Naive thymus-derived CD4-positive, alpha-beta T cell (primary cell): ENCODE data around the gene BST1. TPM values are rescaled to one million over a fixed set of nuclear protein-coding genes. Genes with fewer than 3 reads are reported as not detected.

Experiments
- ATAC-seq: fragments of 150-1000 bp; cut with Tn5 transposase; 2 replicates; pipeline ENCODE4 v1.10.0; 2021; ENCODE audit warnings: mild to moderate bottlenecking, moderate library complexity
- CTCF ChIA-PET: fragments of 350-600 bp; sonication (Branson Sonifier 250); formaldehyde crosslinking; loops from one replicate; lab custom pipeline; 2021; ENCODE audit warnings: antibody characterized with exemption; lab: Charles Lee
- POLR2A ChIA-PET: fragments of 350-600 bp; sonication (Branson Sonifier 250); formaldehyde crosslinking; loops from one replicate; lab custom pipeline; 2021; ENCODE audit warnings: antibody characterized with exemption, inconsistent platforms; lab: Charles Lee
- DNase-seq, 9 donors: peaks; one replicate each; pipeline versions ENCODE4 v3.0.0 to v3.0.0-alpha.2; 2020 to 2022; ENCODE audit warnings: mixed read lengths in 1 of 9
- H3K27ac ChIP-seq: one replicate; pipeline ENCODE4 v1.7.0; 2013; ENCODE audit warnings: mild to moderate bottlenecking, low read depth, low read length, moderate library complexity
- H3K27me3 ChIP-seq, 2 donors: one replicate each; pipeline ENCODE4 v1.7.0; 2013; ENCODE audit warnings: low read length in 2 of 2, mild to moderate bottlenecking in 2 of 2, moderate library complexity in 2 of 2; ENCODE audit not compliant: control insufficient read depth in 2 of 2, insufficient read depth in 2 of 2
- H3K36me3 ChIP-seq, 3 experiments: 1 replicate in 2 of 3; 2 replicates in 1 of 3; pipeline ENCODE4 v1.7.0; 2013; ENCODE audit warnings: low read length in 3 of 3, mild to moderate bottlenecking in 3 of 3, moderate library complexity in 1 of 3; ENCODE audit not compliant: insufficient read depth in 3 of 3, control insufficient read depth in 2 of 3
- H3K4me1 ChIP-seq, 2 donors: one replicate each; pipeline ENCODE4 v1.7.0; 2013; ENCODE audit warnings: low read length in 2 of 2, mild to moderate bottlenecking in 2 of 2, moderate library complexity in 1 of 2; ENCODE audit not compliant: control insufficient read depth in 2 of 2, insufficient read depth in 2 of 2
- H3K4me3 ChIP-seq: 2 replicates; pipeline ENCODE4 v1.7.0; 2013; ENCODE audit warnings: mild to moderate bottlenecking, low read length
- H3K9me3 ChIP-seq, 3 experiments: 1 replicate in 2 of 3; 2 replicates in 1 of 3; pipeline ENCODE4 v1.7.0; 2013; ENCODE audit warnings: low read length in 3 of 3; ENCODE audit not compliant: control insufficient read depth in 2 of 3
- H3K27ac Mint-ChIP-seq, 9 donors: one replicate each; pipeline ENCODE4 v1.8.0; 2020 to 2022; ENCODE audit warnings: mixed read lengths in 9 of 9, mild to moderate bottlenecking in 8 of 9, moderate library complexity in 5 of 9, inconsistent platforms in 2 of 9
- H3K27me3 Mint-ChIP-seq, 5 donors: one replicate each; pipeline ENCODE4 v1.8.0; 2021 to 2022; ENCODE audit warnings: mixed read lengths in 5 of 5, mild to moderate bottlenecking in 1 of 5
- H3K36me3 Mint-ChIP-seq, 5 donors: one replicate each; pipeline ENCODE4 v1.8.0; 2020 to 2022; ENCODE audit warnings: mixed read lengths in 5 of 5, mild to moderate bottlenecking in 3 of 5, inconsistent platforms in 1 of 5
- H3K4me1 Mint-ChIP-seq, 7 donors: one replicate each; pipeline ENCODE4 v1.8.0; 2020 to 2022; ENCODE audit warnings: mixed read lengths in 7 of 7, mild to moderate bottlenecking in 3 of 7, inconsistent platforms in 1 of 7
- H3K4me3 Mint-ChIP-seq, 10 donors: one replicate each; pipeline ENCODE4 v1.8.0; 2020 to 2022; ENCODE audit warnings: mild to moderate bottlenecking in 10 of 10, mixed read lengths in 10 of 10, moderate library complexity in 6 of 10, inconsistent platforms in 2 of 10
- H3K9me3 Mint-ChIP-seq, 11 donors: one replicate each; pipeline ENCODE4 v1.8.0; 2020 to 2022; ENCODE audit warnings: mixed read lengths in 11 of 11, mild to moderate bottlenecking in 4 of 11, inconsistent platforms in 1 of 11, moderate library complexity in 1 of 11
- intact Hi-C, 2 donors: fragments of 100-400 bp; cut with micrococcal nuclease; formaldehyde crosslinking; loops; one replicate each; pipeline ENCODE4 v1.15.1; 2023
- polyA plus RNA-seq, 2 donors: library from polyadenylated mRNA; unstranded; fragments of 300-500 nt; fragmentation: Illumina TruSeq; gene quantifications; one replicate each; pipeline ENCODE4 v1.2.3, GENCODE V29; 2021
- total RNA-seq, 6 experiments: library from RNA in 5 of 6; stranded (reverse) in 5 of 6; gene quantifications; 1 replicate in 5 of 6; 2 replicates in 1 of 6; pipeline ENCODE4 v1.2.3 and lab custom pipeline; 2021 to 2026

Gene BST1
- total and polyA plus RNA-seq, 7 experiments from 2014 or later = 0.45 to 41.8 (median 0.92) TPM

DNA sequence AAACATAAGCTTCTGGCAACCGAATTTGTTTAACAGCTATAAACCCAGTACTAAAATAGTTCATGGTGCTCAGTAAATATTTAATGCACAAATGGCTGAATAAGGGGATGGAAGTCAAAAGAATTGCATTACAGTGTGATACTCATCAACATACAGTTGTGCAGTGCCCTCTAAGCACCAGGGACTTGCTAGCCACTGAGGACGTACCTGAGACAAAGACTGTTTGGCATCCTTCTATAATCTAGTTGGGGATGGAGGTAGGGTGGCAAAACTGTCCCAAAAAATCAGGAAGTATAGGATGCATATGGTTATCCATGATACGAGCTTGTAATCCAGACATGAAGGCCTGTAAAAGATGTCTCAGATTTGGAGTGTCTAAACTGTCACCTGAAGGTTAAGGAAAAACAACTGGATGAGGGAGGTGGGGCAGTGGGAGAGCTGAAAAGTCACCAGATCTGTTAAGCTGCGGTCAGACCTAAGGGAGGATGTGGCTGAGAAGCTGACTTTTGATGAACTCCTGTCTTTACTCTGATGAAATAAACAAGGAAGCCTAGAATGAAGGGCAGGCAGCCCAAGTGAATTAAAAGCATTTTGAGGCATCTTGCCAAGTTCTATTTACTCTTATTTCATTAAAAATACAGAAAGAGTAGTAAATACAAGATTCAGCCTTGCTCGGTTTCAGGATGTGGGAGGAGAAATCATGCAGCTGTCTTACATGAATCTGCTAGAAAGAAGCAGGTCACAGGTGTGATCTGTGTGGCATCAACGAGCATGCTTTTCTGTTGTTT lies 63.2 kb downstream of the BST1 start:
- H3K27ac ChIP-seq = peak overlapping the region; percentile 32
- peak; percentile 82 for ATAC-seq
- POLR2A ChIA-PET = interaction anchor here (0.8 to 3.4 kb wide), 11 partner anchors 9 to 763 kb away, joined by 3 to 53 read pairs (median 4); no protein-coding TSS in a partner anchor
- H3K4me1 Mint-ChIP-seq = peaks cover 28 to 70% (median 59%) of the 10 kb centered on the region in 7 donors
- peak overlapping the region; percentile 50 to 83 (median 72) for H3K4me3 Mint-ChIP-seq
- no peaks in the 10 kb centered on the region for H3K9me3 ChIP-seq
- H3K4me1 ChIP-seq = peaks cover 27 to 43% of the 10 kb centered on the region in 2 donors
- H3K27me3 ChIP-seq = no peaks in the 10 kb centered on the region
- intact Hi-C loops = loop anchor here (1.0 kb wide), 5 partner anchors 10 to 36 kb away; partner anchors contain the start of gene CD38 (in 1 of the 2)
- no peaks in the 10 kb centered on the region for H3K27me3 Mint-ChIP-seq
- H3K36me3 ChIP-seq = no peaks in the 10 kb centered on the region
- peak in 7 of 9 donors; percentile 58 to 83 (median 79) for DNase-seq
- H3K9me3 Mint-ChIP-seq = peaks cover 0 to 7% (median 0%) of the 10 kb centered on the region in 11 donors
- no peak overlapping the region for H3K4me3 ChIP-seq
- peaks cover 0 to 21% (median 0%) of the 10 kb centered on the region in 5 donors for H3K36me3 Mint-ChIP-seq
- H3K27ac Mint-ChIP-seq = peak overlapping the region; percentile 37 to 92 (median 86)
- CTCF ChIA-PET = interaction anchor here (0.8 to 3.3 kb wide), 5 partner anchors 9 to 41 kb away, joined by 3 to 16 read pairs (median 9); partner anchors contain the start of gene CD38

DNA sequence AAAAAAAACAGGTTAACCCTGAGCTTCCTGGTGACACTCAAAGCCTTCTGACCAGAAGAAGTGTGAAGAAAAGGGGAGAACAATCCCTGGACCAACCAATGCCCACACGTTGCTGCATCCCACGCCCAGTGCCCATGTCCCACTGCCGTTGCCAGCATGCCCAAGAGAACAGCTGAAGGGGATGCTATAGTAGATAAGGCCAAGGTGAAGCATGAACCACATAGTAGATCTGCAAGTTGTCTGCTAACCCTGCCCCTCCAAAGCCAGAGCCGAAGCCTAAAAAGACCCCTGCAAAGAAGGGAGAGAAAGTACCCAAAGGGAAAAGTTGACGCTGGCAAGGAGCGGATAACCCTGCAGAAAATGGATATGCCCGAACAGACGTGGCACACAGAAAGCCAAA lies 64.0 kb downstream of the BST1 start:
- Mint-ChIP-seq H3K36me3 (peaks cover 0 to 22% (median 0%) of the 10 kb centered on the region in 5 donors), H3K4me3 (peak overlapping the region; percentile 50 to 83 (median 72)), H3K4me1 (peaks cover 32 to 72% (median 66%) of the 10 kb centered on the region in 7 donors), H3K27ac (peak overlapping the region; percentile 37 to 92 (median 86)), H3K27me3 (no peaks in the 10 kb centered on the region), H3K9me3 (peaks cover 0 to 7% (median 0%) of the 10 kb centered on the region in 11 donors)
- CTCF ChIA-PET = interaction anchor here (0.8 to 3.3 kb wide), 4 partner anchors 10 to 41 kb away, joined by 4 to 16 read pairs (median 10); partner anchors contain the start of gene CD38
- POLR2A ChIA-PET = interaction anchor here (0.6 to 3.4 kb wide), 10 partner anchors 8 to 764 kb away, joined by 3 to 53 read pairs (median 4); no protein-coding TSS in a partner anchor
- intact Hi-C loops = loop anchor here (1.0 kb wide), 5 partner anchors 11 to 37 kb away; partner anchors contain the start of gene CD38 (in 1 of the 2)
- Histone ChIP-seq H3K4me1 (peaks cover 27 to 43% of the 10 kb centered on the region in 2 donors), H3K27ac (peak overlapping the region; percentile 32), H3K4me3 (peak overlapping the region; percentile 17), H3K9me3 (no peaks in the 10 kb centered on the region), H3K36me3 (no peaks in the 10 kb centered on the region), H3K27me3 (no peaks in the 10 kb centered on the region)
- ATAC-seq (no peak), DNase-seq (no peak)

- no peak for DNase-seq
- ChIA-PET POLR2A (interaction anchor here (0.6 to 1.5 kb wide), 4 partner anchors 11 to 455 kb away, joined by 3 to 8 read pairs (median 3); no protein-coding TSS in a partner anchor), CTCF (interaction anchor here (0.5 to 0.9 kb wide), 3 partner anchors 15 to 38 kb away, joined by 3 to 4 read pairs (median 3); no protein-coding TSS in a partner anchor)
- H3K9me3 Mint-ChIP-seq = peaks cover 0 to 7% (median 0%) of the 10 kb centered on the region in 11 donors
- Histone ChIP-seq H3K27ac (no peak overlapping the region), H3K36me3 (no peaks in the 10 kb centered on the region), H3K4me1 (peaks cover 27 to 43% of the 10 kb centered on the region in 2 donors), H3K4me3 (no peak overlapping the region), H3K27me3 (no peaks in the 10 kb centered on the region), H3K9me3 (no peaks in the 10 kb centered on the region)
- intact Hi-C loops = no loop called here
- H3K4me1 Mint-ChIP-seq = peaks cover 39 to 86% (median 79%) of the 10 kb centered on the region in 7 donors
- peaks cover 0 to 28% (median 0%) of the 10 kb centered on the region in 5 donors for H3K36me3 Mint-ChIP-seq
- ATAC-seq = no peak
- H3K4me3 Mint-ChIP-seq = peak overlapping the region in 2 of 10 donors; percentile 12 to 41
- no peaks in the 10 kb centered on the region for H3K27me3 Mint-ChIP-seq
- H3K27ac Mint-ChIP-seq = peak overlapping the region in 8 of 9 donors; percentile 32 to 83 (median 56)
These were observed 66.3 kb downstream of the BST1 start for GRCh38 chr4:15769202-15769601.

DNA sequence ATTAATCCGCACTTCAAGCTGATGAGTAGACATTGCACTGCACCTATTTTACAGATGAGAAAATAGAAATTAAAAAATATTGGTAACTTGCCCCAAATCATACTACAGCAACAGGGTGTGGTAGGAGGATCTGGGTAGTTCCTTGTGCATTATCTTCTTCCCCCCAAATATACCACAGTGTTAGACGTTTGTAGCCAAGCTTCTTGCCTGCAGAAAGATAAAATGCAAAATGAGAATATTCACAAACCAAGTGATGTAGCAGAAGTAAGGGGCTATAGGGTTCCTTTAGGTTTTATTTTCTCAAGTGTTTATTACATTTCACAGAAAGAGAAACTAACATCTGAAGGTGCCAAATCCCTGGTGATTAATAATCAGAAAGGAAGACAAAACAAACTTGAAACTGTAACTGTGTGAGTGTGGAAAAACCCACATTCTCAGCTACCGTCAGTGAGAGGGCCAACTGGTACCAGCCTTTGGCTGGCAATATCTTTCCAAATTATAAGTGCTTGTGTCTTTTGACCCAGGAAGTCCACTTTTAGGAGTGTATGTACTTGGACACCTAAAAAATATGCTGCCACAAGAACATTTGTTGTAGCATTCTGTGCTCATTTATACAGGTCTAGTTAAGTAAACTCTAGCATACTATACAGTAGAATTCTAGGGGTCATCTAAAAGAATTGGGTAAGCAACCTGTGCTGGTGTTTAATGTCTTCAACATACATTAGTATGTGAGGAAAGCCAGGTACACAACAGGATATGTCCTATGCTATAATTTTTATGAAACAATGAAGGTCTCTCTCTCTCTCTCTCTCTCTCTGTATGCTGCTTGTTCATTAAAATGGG lies 68.6 kb downstream of the BST1 start:
- H3K27ac Mint-ChIP-seq = peak overlapping the region in 7 of 9 donors; percentile 40 to 88 (median 54)

DNA sequence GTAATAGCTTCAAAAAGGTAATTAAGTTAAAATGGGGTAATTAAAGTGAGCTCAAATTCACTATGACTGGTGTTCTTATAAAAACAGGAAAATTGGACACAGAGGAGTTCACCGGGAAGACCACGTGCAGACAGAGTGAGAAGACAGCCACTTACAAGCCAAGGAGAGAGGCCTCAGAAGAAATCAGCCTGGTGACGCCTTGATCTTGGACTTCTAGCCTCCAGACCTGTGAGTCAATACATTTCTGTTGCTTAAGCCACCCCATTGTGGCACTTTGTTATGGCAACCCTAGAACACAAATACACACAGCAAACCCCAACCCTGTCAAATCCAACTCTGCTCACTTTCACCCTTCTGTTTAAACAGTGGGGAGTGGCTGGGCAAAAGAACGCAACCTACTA lies 71.2 kb downstream of the BST1 start:
- peaks cover 27 to 83% (median 69%) of the 10 kb centered on the region in 7 donors for H3K4me1 Mint-ChIP-seq
- ATAC-seq (peak; percentile 49), DNase-seq (no peak)
- intact Hi-C loops = no loop called here
- H3K9me3 Mint-ChIP-seq = peaks cover 0 to 3% (median 0%) of the 10 kb centered on the region in 11 donors
- no peak overlapping the region for H3K4me3 ChIP-seq
- no peak overlapping the region for H3K4me3 Mint-ChIP-seq
- ChIA-PET POLR2A (interaction anchor here (0.9 to 1.1 kb wide), 2 partner anchors 13 to 15 kb away, joined by 3 read pairs; no protein-coding TSS in a partner anchor), CTCF (interaction anchor here (1.1 kb wide), 1 partner anchor 9 kb away, joined by 3 read pairs; no protein-coding TSS in a partner anchor)
- H3K36me3 Mint-ChIP-seq = peaks cover 0 to 25% (median 0%) of the 10 kb centered on the region in 5 donors
- no peaks in the 10 kb centered on the region for H3K9me3 ChIP-seq
- peaks cover under 1 to 16% of the 10 kb centered on the region in 2 donors for H3K4me1 ChIP-seq
- no peaks in the 10 kb centered on the region for H3K36me3 ChIP-seq
- H3K27ac Mint-ChIP-seq = peak overlapping the region in 2 of 9 donors; percentile 8 to 44
- no peaks in the 10 kb centered on the region for H3K27me3 ChIP-seq
- H3K27me3 Mint-ChIP-seq = no peaks in the 10 kb centered on the region
- no peak overlapping the region for H3K27ac ChIP-seq

More for the DNA sequence above, 68.6 kb downstream of the BST1 start:
- no peaks in the 10 kb centered on the region for H3K36me3 ChIP-seq
- peaks cover 18 to 27% of the 10 kb centered on the region in 2 donors for H3K4me1 ChIP-seq
- H3K4me1 Mint-ChIP-seq = peaks cover 24 to 81% (median 67%) of the 10 kb centered on the region in 7 donors
- no peak for DNase-seq
- H3K4me3 Mint-ChIP-seq = peak overlapping the region in 3 of 10 donors; percentile 35 to 73 (median 37)
- intact Hi-C loops = loop anchor here in 1 of 2 donors (1.0 kb wide), 1 partner anchor 8 kb away; no protein-coding TSS in a partner anchor
- no peaks in the 10 kb centered on the region for H3K27me3 Mint-ChIP-seq
- ChIA-PET CTCF (no interaction called here), POLR2A (interaction anchor here (1.0 kb wide), 2 partner anchors 11 to 16 kb away, joined by 3 to 6 read pairs; no protein-coding TSS in a partner anchor)
- H3K9me3 ChIP-seq = no peaks in the 10 kb centered on the region
- no peaks in the 10 kb centered on the region for H3K27me3 ChIP-seq
- peaks cover 0 to 3% (median 0%) of the 10 kb centered on the region in 11 donors for H3K9me3 Mint-ChIP-seq
- H3K27ac ChIP-seq = no peak overlapping the region
- H3K36me3 Mint-ChIP-seq = peaks cover 0 to 28% (median 0%) of the 10 kb centered on the region in 5 donors
- no peak overlapping the region for H3K4me3 ChIP-seq
- ATAC-seq = peak; percentile 38
